ENCODE data around the gene HSPB7. TPM values are rescaled to one million over a fixed set of nuclear protein-coding genes. Genes with fewer than 3 reads are reported as not detected.
"Not testable (repeated sequence)": the region's sequence is repeated elsewhere in the genome, so short reads cannot be mapped to it uniquely, and the experiment has no call there.

The HSPB7 gene
- total RNA-seq, 1 experiment from 2014 or later = 0.11 TPM

- H3K27ac Mint-ChIP-seq = no peak within 1 kb of the TSS
- TF ChIP-seq ZBTB21 (CRISPR knock-in tag; IDR thresholded peaks at IDR 0.05; ENCODE audit: borderline replicate concordance) (no peak), OVOL2 (CRISPR knock-in tag; IDR thresholded peaks at IDR 0.05; ENCODE audit: borderline replicate concordance) (no peak), ZNF263 (CRISPR knock-in tag; IDR thresholded peaks at IDR 0.05; ENCODE audit: low read depth) (no peak), ETV6 (CRISPR knock-in tag; IDR thresholded peaks at IDR 0.05) (no peak), ZNF671 (CRISPR knock-in tag; IDR thresholded peaks at IDR 0.05) (no peak), NFYB (CRISPR knock-in tag; conservative IDR thresholded peaks at IDR 0.05; ENCODE audit: low read depth) (no peak), ZNF232 (CRISPR knock-in tag; IDR thresholded peaks at IDR 0.05) (no peak), CREB1 (CRISPR knock-in tag; IDR thresholded peaks at IDR 0.05) (no peak), GTF2I (CRISPR knock-in tag; conservative IDR thresholded peaks at IDR 0.05) (no peak), ZNF121 (CRISPR knock-in tag; IDR thresholded peaks at IDR 0.05) (no peak), MXD4 (CRISPR knock-in tag; IDR thresholded peaks at IDR 0.05; ENCODE audit: borderline replicate concordance) (no peak)
- TF ChIP-seq, protein P1, sequence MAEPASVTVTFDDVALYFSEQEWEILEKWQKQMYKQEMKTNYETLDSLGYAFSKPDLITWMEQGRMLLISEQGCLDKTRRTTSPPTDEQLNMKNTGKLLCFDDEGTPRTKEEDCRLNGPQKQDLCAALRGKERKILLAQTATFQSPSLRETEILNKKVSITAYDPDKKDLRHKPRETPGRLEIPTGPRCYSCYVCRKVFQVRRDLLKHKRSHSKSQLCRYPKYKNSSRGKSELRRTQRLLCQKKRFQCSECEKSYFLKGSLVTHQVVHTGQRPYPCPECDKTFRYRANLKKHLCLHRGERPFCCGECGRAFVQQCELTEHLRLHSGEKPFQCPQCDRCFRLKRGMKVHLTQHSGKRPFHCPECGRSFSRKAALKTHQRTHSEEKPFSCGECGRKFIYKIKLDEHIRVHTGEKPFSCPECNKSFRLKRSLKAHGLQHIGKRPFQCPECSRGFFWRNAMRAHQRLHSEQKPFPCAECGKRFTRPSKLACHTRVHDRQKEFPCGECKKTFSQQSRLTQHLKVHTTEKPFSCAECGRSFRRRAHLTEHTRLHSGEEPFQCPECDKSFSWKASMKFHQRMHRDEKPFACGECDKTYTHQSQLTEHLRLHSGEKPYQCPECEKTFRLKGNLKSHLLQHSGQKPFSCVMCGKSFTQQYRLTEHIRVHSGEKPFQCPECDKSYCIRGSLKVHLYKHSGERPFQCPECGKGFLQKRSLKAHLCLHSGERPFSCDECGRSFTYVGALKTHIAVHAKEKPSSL (CRISPR knock-in tag; conservative IDR thresholded peaks at IDR 0.05) = no peak
- TF ChIP-seq, protein P2, sequence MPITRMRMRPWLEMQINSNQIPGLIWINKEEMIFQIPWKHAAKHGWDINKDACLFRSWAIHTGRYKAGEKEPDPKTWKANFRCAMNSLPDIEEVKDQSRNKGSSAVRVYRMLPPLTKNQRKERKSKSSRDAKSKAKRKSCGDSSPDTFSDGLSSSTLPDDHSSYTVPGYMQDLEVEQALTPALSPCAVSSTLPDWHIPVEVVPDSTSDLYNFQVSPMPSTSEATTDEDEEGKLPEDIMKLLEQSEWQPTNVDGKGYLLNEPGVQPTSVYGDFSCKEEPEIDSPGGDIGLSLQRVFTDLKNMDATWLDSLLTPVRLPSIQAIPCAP (CRISPR knock-in tag; IDR thresholded peaks at IDR 0.05) = no peak
- TF ChIP-seq, protein P3, sequence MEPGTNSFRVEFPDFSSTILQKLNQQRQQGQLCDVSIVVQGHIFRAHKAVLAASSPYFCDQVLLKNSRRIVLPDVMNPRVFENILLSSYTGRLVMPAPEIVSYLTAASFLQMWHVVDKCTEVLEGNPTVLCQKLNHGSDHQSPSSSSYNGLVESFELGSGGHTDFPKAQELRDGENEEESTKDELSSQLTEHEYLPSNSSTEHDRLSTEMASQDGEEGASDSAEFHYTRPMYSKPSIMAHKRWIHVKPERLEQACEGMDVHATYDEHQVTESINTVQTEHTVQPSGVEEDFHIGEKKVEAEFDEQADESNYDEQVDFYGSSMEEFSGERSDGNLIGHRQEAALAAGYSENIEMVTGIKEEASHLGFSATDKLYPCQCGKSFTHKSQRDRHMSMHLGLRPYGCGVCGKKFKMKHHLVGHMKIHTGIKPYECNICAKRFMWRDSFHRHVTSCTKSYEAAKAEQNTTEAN (CRISPR knock-in tag; IDR thresholded peaks at IDR 0.05) = no peak
- H3K9me3 Mint-ChIP-seq = no peaks in the 10 kb centered on the region
- no peaks in the 10 kb centered on the region for H3K4me1 Mint-ChIP-seq
- ChIA-PET POLR2A (no interaction called here), CTCF (interaction anchor here (1.3 to 1.8 kb wide), 2 partner anchors 22 to 30 kb away, joined by 4 to 5 read pairs; partner anchors contain the start of gene FAM131C)
- ATAC-seq = no peak
- no peaks in the 10 kb centered on the region for H3K36me3 Mint-ChIP-seq
- H3K4me3 Mint-ChIP-seq = no peak within 1 kb of the TSS
- peaks cover 8% of the 10 kb centered on the region for H3K27me3 Mint-ChIP-seq (ENCODE audit: low read depth)
- no peak for DNase-seq (ENCODE audit: low spot score)
Observed at GRCh38 chr1:16043521-16043920, 25.7 kb upstream of the HSPB7 start, which contains the start of gene CLCNKB. CLCNKB (plus strand) TSS chr1:16043782; CDS start chr1:16044493, 711 bp downstream.

DNA sequence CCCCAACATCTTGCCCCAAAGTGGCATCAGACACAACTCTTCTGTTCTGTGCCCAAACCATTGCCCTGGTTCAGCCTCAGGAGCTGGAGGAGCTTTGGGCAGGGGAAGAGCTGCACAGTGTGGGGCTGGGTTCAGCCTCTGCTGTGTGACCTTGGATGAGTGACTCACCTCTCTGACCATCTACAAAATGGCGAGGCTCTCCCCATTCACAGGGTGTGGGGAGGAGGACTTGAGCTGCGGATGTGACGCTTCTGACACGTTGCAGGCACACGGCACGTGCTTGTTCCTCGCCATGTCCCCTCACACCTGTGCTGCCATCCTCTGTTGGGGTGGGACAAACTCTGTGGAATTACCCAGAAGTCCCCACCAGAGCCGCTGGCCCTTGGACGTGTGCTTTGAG lies 24.8 kb upstream of the HSPB7 start:
- H3K9me3 Mint-ChIP-seq; ATAC-seq; H3K4me1 Mint-ChIP-seq; H3K36me3 Mint-ChIP-seq; DNase-seq (ENCODE audit: low spot score); H3K4me3 Mint-ChIP-seq; POLR2A ChIA-PET; H3K27ac Mint-ChIP-seq; H3K27me3 Mint-ChIP-seq (ENCODE audit: low read depth): not testable (repeated sequence)
- CTCF ChIA-PET = interaction anchor here (0.6 to 2.7 kb wide), 4 partner anchors 11 to 31 kb away, joined by 3 to 9 read pairs (median 4); partner anchors contain the start of gene FAM131C

GRCh38 chr1:16042096-16042495 lies 24.3 kb upstream of the HSPB7 start:
- no peaks in the 10 kb centered on the region for H3K9me3 Mint-ChIP-seq
- ATAC-seq (no peak; the same call in 1 of the 2 replicates), DNase-seq (ENCODE audit: low spot score) (no peak)
- no peaks in the 10 kb centered on the region for H3K4me1 Mint-ChIP-seq
- H3K27ac Mint-ChIP-seq = no peak overlapping the region
- H3K27me3 Mint-ChIP-seq (ENCODE audit: low read depth) = peaks cover 1% of the 10 kb centered on the region
- ChIA-PET POLR2A (no interaction called here), CTCF (interaction anchor here (2.7 kb wide), 1 partner anchor 13 kb away, joined by 9 read pairs; no protein-coding TSS in a partner anchor)
- H3K4me3 Mint-ChIP-seq = no peak overlapping the region
- no peaks in the 10 kb centered on the region for H3K36me3 Mint-ChIP-seq
- TF ChIP-seq ETV6 (CRISPR knock-in tag; IDR thresholded peaks at IDR 0.05) (no peak), GRHL2 (CRISPR knock-in tag; IDR thresholded peaks at IDR 0.05; ENCODE audit: insufficient replicate concordance, severe bottlenecking) (no peak), AR (CRISPR knock-in tag; IDR thresholded peaks at IDR 0.05) (no peak), STAT6 (CRISPR knock-in tag; conservative IDR thresholded peaks at IDR 0.05; ENCODE audit: low read depth) (no peak), RORB (CRISPR knock-in tag; IDR thresholded peaks at IDR 0.05) (no peak), HMGA2 (CRISPR knock-in tag; IDR thresholded peaks at IDR 0.05) (no peak)
- TF ChIP-seq, protein P4, sequence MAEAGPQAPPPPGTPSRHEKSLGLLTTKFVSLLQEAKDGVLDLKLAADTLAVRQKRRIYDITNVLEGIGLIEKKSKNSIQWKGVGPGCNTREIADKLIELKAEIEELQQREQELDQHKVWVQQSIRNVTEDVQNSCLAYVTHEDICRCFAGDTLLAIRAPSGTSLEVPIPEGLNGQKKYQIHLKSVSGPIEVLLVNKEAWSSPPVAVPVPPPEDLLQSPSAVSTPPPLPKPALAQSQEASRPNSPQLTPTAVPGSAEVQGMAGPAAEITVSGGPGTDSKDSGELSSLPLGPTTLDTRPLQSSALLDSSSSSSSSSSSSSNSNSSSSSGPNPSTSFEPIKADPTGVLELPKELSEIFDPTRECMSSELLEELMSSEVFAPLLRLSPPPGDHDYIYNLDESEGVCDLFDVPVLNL (CRISPR knock-in tag; IDR thresholded peaks at IDR 0.05; ENCODE audit: borderline replicate concordance, low read depth) = no peak

Measured in WTC11 (cell line).